A673 (cell line): ENCODE measurements around the gene GNG14.

ENCODE experiments used
- EZH2 ChIP-seq: fragments of 200-600 bp; sonication (generic); IDR thresholded peaks from 2 replicates; pipeline ENCODE4 v1.6.1; 2017; ENCODE audit warnings: borderline replicate concordance, low read depth, mild to moderate bottlenecking, mixed read lengths, antibody characterized with exemption, low read length; ENCODE audit not compliant: poor library complexity, severe bottlenecking
- TF ChIP-seq, protein P1 (sequence below): fragments of 300-800, 200-600 bp; sonication (generic); conservative IDR thresholded peaks from 2 replicates; pipeline ENCODE4 v1.5.1; 2017; ENCODE audit warnings: low read depth, mild to moderate bottlenecking, antibody characterized with exemption, low read length, moderate library complexity, mixed read lengths

DNA sequence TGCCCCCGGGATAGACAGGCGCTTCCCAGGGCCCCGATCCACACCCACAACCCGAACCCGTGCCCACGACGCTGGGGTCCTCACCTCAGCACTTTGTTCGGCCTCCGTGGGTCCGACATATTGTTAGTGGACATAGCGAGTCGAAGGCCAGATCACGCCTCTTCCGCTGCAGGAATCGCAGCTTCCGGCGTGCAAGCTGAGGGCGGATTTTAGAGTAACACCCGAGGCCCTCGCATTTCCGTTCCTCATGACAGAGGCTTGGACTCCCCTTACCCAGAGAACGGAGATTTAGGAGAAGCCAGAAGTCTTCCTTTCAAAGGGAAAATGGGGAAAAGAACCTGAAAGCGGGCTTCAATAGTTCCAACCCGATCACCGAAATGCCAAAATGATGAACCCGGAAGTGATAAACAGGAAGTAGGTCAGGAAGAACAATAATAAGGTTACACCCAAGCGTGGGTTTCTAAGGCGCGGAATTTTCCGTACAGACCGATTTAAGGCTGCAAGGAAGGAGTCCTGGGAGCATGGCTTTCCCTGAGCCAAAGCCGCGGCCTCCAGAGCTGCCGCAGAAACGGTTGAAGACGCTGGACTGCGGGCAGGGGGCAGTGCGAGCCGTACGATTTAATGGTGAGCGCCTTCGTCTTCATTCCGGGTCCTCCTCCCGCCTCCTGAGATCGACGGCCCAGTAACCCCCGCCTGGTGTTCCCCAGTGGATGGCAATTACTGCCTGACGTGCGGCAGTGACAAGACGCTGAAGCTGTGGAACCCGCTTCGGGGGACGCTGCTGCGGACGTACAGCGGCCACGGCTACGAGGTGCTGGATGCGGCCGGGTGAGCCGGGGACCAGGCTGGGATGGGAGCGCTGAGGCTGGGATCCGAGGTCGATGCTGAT lies 18.3 kb upstream of the GNG14 start:
- TF ChIP-seq, protein P1, sequence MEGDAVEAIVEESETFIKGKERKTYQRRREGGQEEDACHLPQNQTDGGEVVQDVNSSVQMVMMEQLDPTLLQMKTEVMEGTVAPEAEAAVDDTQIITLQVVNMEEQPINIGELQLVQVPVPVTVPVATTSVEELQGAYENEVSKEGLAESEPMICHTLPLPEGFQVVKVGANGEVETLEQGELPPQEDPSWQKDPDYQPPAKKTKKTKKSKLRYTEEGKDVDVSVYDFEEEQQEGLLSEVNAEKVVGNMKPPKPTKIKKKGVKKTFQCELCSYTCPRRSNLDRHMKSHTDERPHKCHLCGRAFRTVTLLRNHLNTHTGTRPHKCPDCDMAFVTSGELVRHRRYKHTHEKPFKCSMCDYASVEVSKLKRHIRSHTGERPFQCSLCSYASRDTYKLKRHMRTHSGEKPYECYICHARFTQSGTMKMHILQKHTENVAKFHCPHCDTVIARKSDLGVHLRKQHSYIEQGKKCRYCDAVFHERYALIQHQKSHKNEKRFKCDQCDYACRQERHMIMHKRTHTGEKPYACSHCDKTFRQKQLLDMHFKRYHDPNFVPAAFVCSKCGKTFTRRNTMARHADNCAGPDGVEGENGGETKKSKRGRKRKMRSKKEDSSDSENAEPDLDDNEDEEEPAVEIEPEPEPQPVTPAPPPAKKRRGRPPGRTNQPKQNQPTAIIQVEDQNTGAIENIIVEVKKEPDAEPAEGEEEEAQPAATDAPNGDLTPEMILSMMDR: no peak
- no peak for TF ChIP-seq EZH2
